ENCODE results near the gene EBF3.
A peak's percentile ranks its signal among the peaks of the same experiment; 100 is the strongest.

The EBF3 gene

DNA sequence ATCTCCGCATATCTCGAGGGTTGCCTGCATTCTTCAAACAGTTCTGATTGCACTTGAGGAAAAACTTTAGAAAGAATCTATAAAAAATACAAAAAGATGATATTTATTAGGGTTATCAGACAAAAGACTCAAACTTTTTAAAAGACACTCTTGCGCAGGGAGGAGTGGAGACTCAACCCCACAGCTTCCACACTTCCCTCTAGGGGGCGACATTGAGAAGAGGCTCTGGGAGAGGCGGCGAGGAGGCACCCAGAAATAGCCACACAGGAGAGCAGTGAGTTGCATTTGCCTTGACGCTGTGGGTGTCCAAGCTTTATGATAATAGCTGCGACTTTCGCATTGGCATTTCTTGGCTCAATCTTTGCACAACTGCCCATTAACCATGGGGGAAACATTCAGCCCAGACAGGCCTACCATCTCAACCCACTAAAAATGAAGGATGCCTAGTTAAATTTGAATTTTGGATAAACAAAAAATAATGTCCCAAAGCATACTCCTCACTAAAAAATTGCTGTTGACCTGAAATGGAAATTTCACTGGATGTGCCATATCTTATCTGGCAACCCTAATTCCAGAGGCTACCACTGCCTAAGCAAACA lies 86.2 kb downstream of the EBF3 start:
- Histone ChIP-seq H3K9me3 (ENCODE audit: severe bottlenecking) (no peaks in the 10 kb centered on the region), H3K27me3 (ENCODE audit: insufficient read depth, poor library complexity, severe bottlenecking) (no peaks in the 10 kb centered on the region), H3K4me1 (ENCODE audit: insufficient read depth, poor library complexity, severe bottlenecking) (no peaks in the 10 kb centered on the region), H3K36me3 (ENCODE audit: low read depth) (no peaks in the 10 kb centered on the region), H3K27ac (ENCODE audit: poor library complexity, severe bottlenecking) (no peak overlapping the region), H3K4me3 (ENCODE audit: severe bottlenecking) (no peak overlapping the region)
- DNase-seq (ENCODE audit: low spot score), result no peak
- TF ChIP-seq, protein P1, sequence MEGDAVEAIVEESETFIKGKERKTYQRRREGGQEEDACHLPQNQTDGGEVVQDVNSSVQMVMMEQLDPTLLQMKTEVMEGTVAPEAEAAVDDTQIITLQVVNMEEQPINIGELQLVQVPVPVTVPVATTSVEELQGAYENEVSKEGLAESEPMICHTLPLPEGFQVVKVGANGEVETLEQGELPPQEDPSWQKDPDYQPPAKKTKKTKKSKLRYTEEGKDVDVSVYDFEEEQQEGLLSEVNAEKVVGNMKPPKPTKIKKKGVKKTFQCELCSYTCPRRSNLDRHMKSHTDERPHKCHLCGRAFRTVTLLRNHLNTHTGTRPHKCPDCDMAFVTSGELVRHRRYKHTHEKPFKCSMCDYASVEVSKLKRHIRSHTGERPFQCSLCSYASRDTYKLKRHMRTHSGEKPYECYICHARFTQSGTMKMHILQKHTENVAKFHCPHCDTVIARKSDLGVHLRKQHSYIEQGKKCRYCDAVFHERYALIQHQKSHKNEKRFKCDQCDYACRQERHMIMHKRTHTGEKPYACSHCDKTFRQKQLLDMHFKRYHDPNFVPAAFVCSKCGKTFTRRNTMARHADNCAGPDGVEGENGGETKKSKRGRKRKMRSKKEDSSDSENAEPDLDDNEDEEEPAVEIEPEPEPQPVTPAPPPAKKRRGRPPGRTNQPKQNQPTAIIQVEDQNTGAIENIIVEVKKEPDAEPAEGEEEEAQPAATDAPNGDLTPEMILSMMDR (IDR thresholded peaks at IDR 0.05; ENCODE audit: poor library complexity, severe bottlenecking), result peak; percentile 38
- no peak for ATAC-seq (ENCODE audit: low read depth)

DNA sequence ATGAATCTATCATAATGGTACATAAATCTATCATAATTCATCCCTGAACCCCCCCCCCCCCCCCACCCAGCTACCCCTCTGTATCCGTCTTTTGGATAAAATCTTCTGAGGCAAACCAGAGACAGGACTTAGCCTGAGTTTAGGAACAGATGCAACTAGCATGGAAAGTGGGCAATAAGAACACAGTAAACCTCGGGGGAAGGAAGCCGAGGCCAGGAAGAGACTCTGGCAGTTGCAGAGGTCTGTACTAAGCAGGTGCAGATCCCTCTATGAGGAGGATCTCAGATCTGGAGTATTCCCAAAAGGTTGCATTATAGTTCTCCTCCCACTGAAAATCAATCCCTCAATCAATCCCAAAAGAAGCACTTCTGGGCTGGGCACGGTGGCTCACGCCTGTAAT lies 87.2 kb downstream of the EBF3 start:
- TF ChIP-seq, protein P1 (IDR thresholded peaks at IDR 0.05; ENCODE audit: poor library complexity, severe bottlenecking), result no peak
- no peak for DNase-seq (ENCODE audit: low spot score)
- ATAC-seq (ENCODE audit: low read depth), result no peak
- Histone ChIP-seq H3K4me3 (ENCODE audit: severe bottlenecking) (no peak overlapping the region), H3K27me3 (ENCODE audit: insufficient read depth, poor library complexity, severe bottlenecking) (no peaks in the 10 kb centered on the region), H3K36me3 (ENCODE audit: low read depth) (no peaks in the 10 kb centered on the region), H3K9me3 (ENCODE audit: severe bottlenecking) (no peaks in the 10 kb centered on the region), H3K27ac (ENCODE audit: poor library complexity, severe bottlenecking) (no peak overlapping the region), H3K4me1 (ENCODE audit: insufficient read depth, poor library complexity, severe bottlenecking) (no peaks in the 10 kb centered on the region)

DNA sequence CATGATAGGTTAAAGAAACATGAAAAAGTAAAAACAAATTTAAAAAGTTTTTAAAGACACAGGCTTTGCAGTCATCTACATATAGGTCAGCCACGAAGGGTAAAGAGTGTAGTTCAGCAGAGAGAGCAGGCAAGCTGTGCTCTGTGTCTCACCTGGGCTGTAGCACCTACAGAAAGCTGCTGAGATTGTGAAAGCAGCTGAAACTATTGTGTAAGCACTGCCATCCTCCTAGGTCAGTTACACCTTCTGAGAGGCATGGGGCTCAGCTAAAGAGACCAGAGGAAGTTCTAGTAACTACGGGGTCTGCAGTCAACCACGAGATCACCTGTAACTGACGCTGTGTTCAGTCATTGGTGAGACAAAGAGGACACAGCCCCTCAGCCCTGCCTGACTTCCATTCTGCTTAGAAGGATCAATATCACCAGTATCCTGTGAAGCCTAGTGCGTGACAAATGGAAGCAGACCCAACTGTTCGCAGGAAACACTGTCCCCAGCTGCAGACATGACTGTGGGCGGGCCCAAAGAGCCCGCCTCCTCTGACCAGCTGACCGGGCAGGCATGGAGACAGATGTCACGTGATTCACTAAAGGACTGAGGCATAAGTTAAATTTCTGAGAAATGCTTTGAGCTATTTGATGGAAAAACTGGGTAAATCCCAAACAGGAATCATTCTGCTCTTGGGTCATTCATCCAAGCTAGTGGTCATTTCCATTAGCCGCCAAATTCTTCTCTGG lies 87.9 kb downstream of the EBF3 start:
- Histone ChIP-seq H3K4me1 (ENCODE audit: insufficient read depth, poor library complexity, severe bottlenecking) (no peaks in the 10 kb centered on the region), H3K27ac (ENCODE audit: poor library complexity, severe bottlenecking) (no peak overlapping the region), H3K36me3 (ENCODE audit: low read depth) (no peaks in the 10 kb centered on the region), H3K9me3 (ENCODE audit: severe bottlenecking) (no peaks in the 10 kb centered on the region), H3K4me3 (ENCODE audit: severe bottlenecking) (no peak overlapping the region), H3K27me3 (ENCODE audit: insufficient read depth, poor library complexity, severe bottlenecking) (no peaks in the 10 kb centered on the region)
- ATAC-seq (ENCODE audit: low read depth) (no peak), DNase-seq (ENCODE audit: low spot score) (no peak)
- TF ChIP-seq, protein P1 (IDR thresholded peaks at IDR 0.05; ENCODE audit: poor library complexity, severe bottlenecking), result no peak

DNA sequence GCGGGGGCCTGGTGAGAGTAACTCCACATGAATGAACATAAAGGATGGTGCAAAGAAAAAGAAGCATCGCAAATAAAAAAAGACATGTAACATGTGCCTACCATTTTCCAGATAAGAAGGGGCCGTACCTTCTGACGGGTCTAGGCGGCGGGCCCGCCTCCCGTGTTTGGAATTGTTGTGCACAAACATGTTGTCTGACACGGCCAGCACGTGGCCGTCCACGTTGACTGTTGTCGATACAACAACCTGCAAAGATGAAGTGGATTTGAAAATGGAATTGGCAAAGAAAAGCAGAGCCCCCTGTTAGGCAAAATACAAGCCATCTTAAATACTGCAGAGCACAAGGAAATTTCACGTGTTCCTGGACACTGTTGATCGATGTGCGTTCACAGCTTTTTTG lies 90.7 kb downstream of the EBF3 start:
- H3K27me3 ChIP-seq (ENCODE audit: insufficient read depth, poor library complexity, severe bottlenecking), result no peaks in the 10 kb centered on the region
- H3K27ac ChIP-seq (ENCODE audit: poor library complexity, severe bottlenecking), result no peak overlapping the region
- H3K4me1 ChIP-seq (ENCODE audit: insufficient read depth, poor library complexity, severe bottlenecking), result no peaks in the 10 kb centered on the region
- no peaks in the 10 kb centered on the region for H3K36me3 ChIP-seq (ENCODE audit: low read depth)
- H3K9me3 ChIP-seq (ENCODE audit: severe bottlenecking), result no peaks in the 10 kb centered on the region
- H3K4me3 ChIP-seq (ENCODE audit: severe bottlenecking), result no peak overlapping the region
- DNase-seq (ENCODE audit: low spot score) (no peak), ATAC-seq (ENCODE audit: low read depth) (no peak)
- TF ChIP-seq, protein P1 (IDR thresholded peaks at IDR 0.05; ENCODE audit: poor library complexity, severe bottlenecking), result no peak

DNA sequence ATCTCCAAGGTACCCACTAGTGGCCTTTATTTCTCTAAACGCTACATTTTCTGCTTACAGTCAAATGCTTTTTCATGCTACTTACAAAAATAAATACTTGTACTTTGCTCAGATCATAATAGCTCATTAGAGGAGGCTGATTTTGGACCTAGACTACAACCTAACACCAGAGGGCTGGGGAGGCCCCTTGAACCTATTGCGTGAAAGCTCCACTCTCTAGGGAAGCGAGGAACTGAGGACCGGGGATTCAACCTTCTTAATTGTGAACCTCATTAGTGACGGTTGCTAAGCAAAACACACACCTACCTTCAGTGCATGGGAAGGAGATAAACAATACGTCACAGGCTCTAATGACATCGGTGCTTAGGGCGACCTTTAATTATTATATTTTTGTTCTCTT lies 92.1 kb downstream of the EBF3 start:
- no peak overlapping the region for H3K4me3 ChIP-seq (ENCODE audit: severe bottlenecking)
- H3K36me3 ChIP-seq (ENCODE audit: low read depth), result no peaks in the 10 kb centered on the region
- TF ChIP-seq, protein P1 (IDR thresholded peaks at IDR 0.05; ENCODE audit: poor library complexity, severe bottlenecking), result no peak
- ATAC-seq (ENCODE audit: low read depth), result no peak
- no peak overlapping the region for H3K27ac ChIP-seq (ENCODE audit: poor library complexity, severe bottlenecking)
- H3K9me3 ChIP-seq (ENCODE audit: severe bottlenecking), result no peaks in the 10 kb centered on the region
- H3K27me3 ChIP-seq (ENCODE audit: insufficient read depth, poor library complexity, severe bottlenecking), result no peaks in the 10 kb centered on the region
- DNase-seq (ENCODE audit: low spot score), result no peak
- H3K4me1 ChIP-seq (ENCODE audit: insufficient read depth, poor library complexity, severe bottlenecking), result no peaks in the 10 kb centered on the region

All from RWPE2 (cell line).